Ishikawa (cell line): ENCODE results near the gene TIPRL.

ENCODE experiments used
- CREB1 ChIP-seq: IDR thresholded peaks from 2 replicates; pipeline ENCODE4 v1.6.1; 2012; ENCODE audit warnings: low read depth
- EP300 ChIP-seq: IDR thresholded peaks from 2 replicates; pipeline ENCODE4 v1.6.1; 2012; ENCODE audit warnings: borderline replicate concordance
- FOXM1 ChIP-seq: IDR thresholded peaks from 2 replicates; pipeline ENCODE4 v1.6.1; 2012; ENCODE audit warnings: low read depth, borderline replicate concordance
- MAX ChIP-seq: IDR thresholded peaks from 2 replicates; pipeline ENCODE4 v1.6.1; 2012
- NFIC ChIP-seq: IDR thresholded peaks from 2 replicates; pipeline ENCODE4 v1.6.1; 2012
- TAF1 ChIP-seq: IDR thresholded peaks from 2 replicates; pipeline ENCODE4 v1.6.1; 2012; ENCODE audit warnings: low read depth, mild to moderate bottlenecking
- TCF12 ChIP-seq: IDR thresholded peaks from 2 replicates; pipeline ENCODE4 v1.6.1; 2012; ENCODE audit warnings: low read depth
- ZBTB7A ChIP-seq: IDR thresholded peaks from 2 replicates; pipeline ENCODE4 v1.6.1; 2012; ENCODE audit warnings: low read depth
- TF ChIP-seq, protein P1 (sequence below): IDR thresholded peaks from 2 replicates; pipeline ENCODE4 v1.6.1; 2012; ENCODE audit warnings: low read depth, mild to moderate bottlenecking

GRCh38 chr1:168236836-168237611 is 58.3 kb downstream of the TIPRL start:
- TF ChIP-seq MAX: no peak
- TF ChIP-seq, protein P1, sequence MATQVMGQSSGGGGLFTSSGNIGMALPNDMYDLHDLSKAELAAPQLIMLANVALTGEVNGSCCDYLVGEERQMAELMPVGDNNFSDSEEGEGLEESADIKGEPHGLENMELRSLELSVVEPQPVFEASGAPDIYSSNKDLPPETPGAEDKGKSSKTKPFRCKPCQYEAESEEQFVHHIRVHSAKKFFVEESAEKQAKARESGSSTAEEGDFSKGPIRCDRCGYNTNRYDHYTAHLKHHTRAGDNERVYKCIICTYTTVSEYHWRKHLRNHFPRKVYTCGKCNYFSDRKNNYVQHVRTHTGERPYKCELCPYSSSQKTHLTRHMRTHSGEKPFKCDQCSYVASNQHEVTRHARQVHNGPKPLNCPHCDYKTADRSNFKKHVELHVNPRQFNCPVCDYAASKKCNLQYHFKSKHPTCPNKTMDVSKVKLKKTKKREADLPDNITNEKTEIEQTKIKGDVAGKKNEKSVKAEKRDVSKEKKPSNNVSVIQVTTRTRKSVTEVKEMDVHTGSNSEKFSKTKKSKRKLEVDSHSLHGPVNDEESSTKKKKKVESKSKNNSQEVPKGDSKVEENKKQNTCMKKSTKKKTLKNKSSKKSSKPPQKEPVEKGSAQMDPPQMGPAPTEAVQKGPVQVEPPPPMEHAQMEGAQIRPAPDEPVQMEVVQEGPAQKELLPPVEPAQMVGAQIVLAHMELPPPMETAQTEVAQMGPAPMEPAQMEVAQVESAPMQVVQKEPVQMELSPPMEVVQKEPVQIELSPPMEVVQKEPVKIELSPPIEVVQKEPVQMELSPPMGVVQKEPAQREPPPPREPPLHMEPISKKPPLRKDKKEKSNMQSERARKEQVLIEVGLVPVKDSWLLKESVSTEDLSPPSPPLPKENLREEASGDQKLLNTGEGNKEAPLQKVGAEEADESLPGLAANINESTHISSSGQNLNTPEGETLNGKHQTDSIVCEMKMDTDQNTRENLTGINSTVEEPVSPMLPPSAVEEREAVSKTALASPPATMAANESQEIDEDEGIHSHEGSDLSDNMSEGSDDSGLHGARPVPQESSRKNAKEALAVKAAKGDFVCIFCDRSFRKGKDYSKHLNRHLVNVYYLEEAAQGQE: no peak
- no peak for TF ChIP-seq FOXM1
- no peak for TF ChIP-seq TCF12
- no peak for TF ChIP-seq ZBTB7A
- no peak for TF ChIP-seq EP300
- TF ChIP-seq NFIC: no peak
- TF ChIP-seq TAF1: no peak
- no peak for TF ChIP-seq CREB1
